ENCODE data around the gene CAT.

- TF ChIP-seq EZH2phosphoT487 (IDR thresholded peaks at IDR 0.05; ENCODE audit: insufficient read depth, low read depth), result no peak
- no peak for TF ChIP-seq EZH2 (IDR thresholded peaks at IDR 0.05; ENCODE audit: insufficient read depth, poor library complexity, severe bottlenecking)
These were observed 51.6 kb downstream of the CAT start for GRCh38 chr11:34490304-34490703.

Data from GM23248 (cell line).